Smooth muscle cell (in vitro differentiated cells): ENCODE measurements around the gene ELOVL5. TPM values are rescaled to one million over a fixed set of nuclear protein-coding genes. Genes with fewer than 3 reads are reported as not detected.

ENCODE experiments used
- DNase-seq: peaks from one replicate; lab custom pipeline; 2025; ENCODE audit not compliant: unreplicated experiment; lab: John Stamatoyannopoulos, UW
- H2AFZ ChIP-seq: fragments of 200-600 bp; sonication (generic); 2 replicates; pipeline ENCODE4 v1.6.0; 2016; ENCODE audit warnings: antibody characterized with exemption, low read depth, mild to moderate bottlenecking
- H3F3A ChIP-seq: fragments of 200-600 bp; sonication (generic); 2 replicates; pipeline ENCODE4 v1.6.0; 2017; ENCODE audit warnings: antibody characterized with exemption, low read depth
- H3K27ac ChIP-seq: fragments of 200-600 bp; sonication (generic); 2 replicates; pipeline ENCODE4 v1.5.1; 2016; ENCODE audit warnings: low read depth, mild to moderate bottlenecking
- H3K27me3 ChIP-seq: fragments of 200-600 bp; sonication (generic); 2 replicates; pipeline ENCODE4 v1.6.1; 2016; ENCODE audit warnings: low read depth, mild to moderate bottlenecking
- H3K36me3 ChIP-seq: fragments of 200-600 bp; sonication (generic); 2 replicates; pipeline ENCODE4 v1.5.1; 2016; ENCODE audit warnings: low read depth
- H3K4me1 ChIP-seq: fragments of 200-600 bp; sonication (generic); 2 replicates; pipeline ENCODE4 v1.5.1; 2016; ENCODE audit warnings: low read depth
- H3K4me2 ChIP-seq: fragments of 200-600 bp; sonication (generic); 2 replicates; pipeline ENCODE4 v1.6.0; 2016; ENCODE audit warnings: mild to moderate bottlenecking
- H3K4me3 ChIP-seq: fragments of 200-600 bp; sonication (generic); 2 replicates; pipeline ENCODE4 v1.5.1; 2016; ENCODE audit warnings: mild to moderate bottlenecking
- H3K79me2 ChIP-seq: fragments of 200-600 bp; sonication (generic); 2 replicates; pipeline ENCODE4 v1.6.0; 2016; ENCODE audit warnings: low read depth, mild to moderate bottlenecking
- H3K9ac ChIP-seq: fragments of 200-600 bp; sonication (generic); 2 replicates; pipeline ENCODE4 v1.6.0; 2016; ENCODE audit warnings: low read depth
- H3K9me3 ChIP-seq: fragments of 200-600 bp; sonication (generic); replicated peaks from 2 replicates; pipeline ENCODE4 v1.5.1; 2016; ENCODE audit warnings: low read depth
- H4K20me1 ChIP-seq: fragments of 200-600 bp; sonication (generic); 2 replicates; pipeline ENCODE4 v1.6.0; 2016; ENCODE audit warnings: low read depth
- CTCF ChIP-seq: fragments of 200-600 bp; sonication (generic); IDR thresholded peaks from 2 replicates; pipeline ENCODE4 v1.5.1; 2017; ENCODE audit warnings: borderline replicate concordance, mild to moderate bottlenecking, antibody characterized with exemption; ENCODE audit not compliant: insufficient read depth, poor library complexity, severe bottlenecking
- WGBS: methylation state at CpG from one replicate; pipeline ENCODE4 v1.1.7; 2016; ENCODE audit warnings: low lambda C conversion rate; 5-methylcytosine and 5-hydroxymethylcytosine counted together
- polyA plus RNA-seq: library from polyadenylated mRNA; unstranded; fragments of >200 nt; fragmentation: Nextera tagmentation; extraction: Ambion mirVana; gene quantifications from 2 replicates; pipeline ENCODE4 v1.2.1, GENCODE V29; 2016
- total RNA-seq: library from RNA; depleted of rRNA; stranded (reverse); fragments of >200 nt; gene quantifications from 2 replicates; pipeline ENCODE4 v1.2.3, GENCODE V29; 2014

Gene ELOVL5
- total and polyA plus RNA-seq, 2 experiments from 2014 or later, result 71.9 to 79.2 TPM

- no peaks in the 10 kb centered on the region for H3K27me3 ChIP-seq
- DNase-seq, result no peak
- no peaks in the 10 kb centered on the region for H4K20me1 ChIP-seq
- peaks cover 21% of the 10 kb centered on the region for H3F3A ChIP-seq
- WGBS, result 43% methylated on average over 10 of the region's 10 CpGs
- peak overlapping the region; percentile 90 for H3K4me2 ChIP-seq
- peak overlapping the region; percentile 52 for H3K4me3 ChIP-seq
- no peaks in the 10 kb centered on the region for H3K36me3 ChIP-seq
- H3K79me2 ChIP-seq, result no peaks in the 10 kb centered on the region
- peak overlapping the region; percentile 97 for H3K27ac ChIP-seq
- H3K9me3 ChIP-seq, result no peaks in the 10 kb centered on the region
- peaks cover 20% of the 10 kb centered on the region for H3K4me1 ChIP-seq
- H3K9ac ChIP-seq, result peak overlapping the region; percentile 88
- peak overlapping the region; percentile 97 for H2AFZ ChIP-seq
- TF ChIP-seq CTCF, result no peak
These were observed 11.6 kb upstream of the ELOVL5 start for GRCh38 chr6:53360093-53360912.

GRCh38 chr6:53359843-53360092, 11.0 kb upstream of the ELOVL5 start:
- peak overlapping the region; percentile 90 for H3K4me2 ChIP-seq
- H2AFZ ChIP-seq, result peak overlapping the region; percentile 97
- TF ChIP-seq CTCF, result no peak
- H3K27me3 ChIP-seq, result no peaks in the 10 kb centered on the region
- H3K27ac ChIP-seq, result peak overlapping the region; percentile 97
- DNase-seq, result no peak
- no peaks in the 10 kb centered on the region for H4K20me1 ChIP-seq
- H3K79me2 ChIP-seq, result no peaks in the 10 kb centered on the region
- no peaks in the 10 kb centered on the region for H3K36me3 ChIP-seq
- peak overlapping the region; percentile 88 for H3K9ac ChIP-seq
- H3K4me1 ChIP-seq, result peaks cover 20% of the 10 kb centered on the region
- WGBS, result 4% methylated on average over 10 of the region's 10 CpGs
- H3K4me3 ChIP-seq, result peak overlapping the region; percentile 52
- H3F3A ChIP-seq, result peaks cover 21% of the 10 kb centered on the region
- no peaks in the 10 kb centered on the region for H3K9me3 ChIP-seq

GRCh38 chr6:53359095-53359842, 10.5 kb upstream of the ELOVL5 start:
- Histone ChIP-seq H3K9ac (peak overlapping the region; percentile 88), H3K27ac (peak overlapping the region; percentile 97), H3K4me2 (peak overlapping the region; percentile 90), H3F3A (peaks cover 21% of the 10 kb centered on the region), H3K4me3 (peak overlapping the region; percentile 52), H4K20me1 (no peaks in the 10 kb centered on the region), H3K9me3 (no peaks in the 10 kb centered on the region), H2AFZ (peak overlapping the region; percentile 97), H3K36me3 (no peaks in the 10 kb centered on the region), H3K4me1 (peaks cover 20% of the 10 kb centered on the region), H3K27me3 (no peaks in the 10 kb centered on the region), H3K79me2 (no peaks in the 10 kb centered on the region)
- 1% methylated on average over 63 of the region's 73 CpGs for WGBS
- peak; percentile 88 for DNase-seq
- no peak for TF ChIP-seq CTCF
